Measurements from ENCODE around the gene NUSAP1. TPM values are rescaled to one million over a fixed set of nuclear protein-coding genes. Genes with fewer than 3 reads are reported as not detected.

Gene NUSAP1
- total RNA-seq, 1 experiment from 2014 or later, result 146 TPM

GRCh38 chr15:41283653-41284426 is 48.8 kb upstream of the NUSAP1 start:
- peaks cover 22 to 46% of the 10 kb centered on the region in 2 experiments for H3K36me3 ChIP-seq (ENCODE audit: control insufficient read depth in 1 of 2, insufficient read depth in 2 of 2, low read length in 2 of 2)
- no TSS peak for BruUV-seq (replicated peaks)
- peak; percentile 98 for DNase-seq (ENCODE audit: low read depth, low spot score)
- CTCF ChIA-PET, result no interaction called here
- peak overlapping the region; percentile 71 to 84 for H3K4me3 ChIP-seq (replicated peaks in 1 of 2; ENCODE audit: low read depth in 1 of 2, low read length in 2 of 2)
- H3K27me3 ChIP-seq (ENCODE audit: insufficient read depth, low read length), result no peaks in the 10 kb centered on the region
- RAD21 ChIA-PET (ENCODE audit: low non-redundant PET in 1 of 2, low total read pairs in 2 of 2, uncharacterized antibody in 2 of 2, unreplicated experiment in 2 of 2), result interaction anchor here in 1 of 2 experiments (0.6 kb wide), 1 partner anchor 37 kb away, joined by 4 read pairs; no protein-coding TSS in a partner anchor
- peak overlapping the region; percentile 96 for H3K9ac ChIP-seq (ENCODE audit: low read length)
- ATAC-seq, result peak; percentile 99
- POLR2A ChIA-PET, result interaction anchor here (0.6 to 1.0 kb wide), 2 partner anchors 13 to 16 kb away, joined by 3 to 5 read pairs; no protein-coding TSS in a partner anchor
- H2AFZ ChIP-seq (ENCODE audit: low read depth, low read length, poor library complexity, severe bottlenecking), result peak overlapping the region; percentile 96
- H3K4me1 ChIP-seq (ENCODE audit: control insufficient read depth in 1 of 2, insufficient read depth in 2 of 2, low read length in 2 of 2), result peaks cover 9 to 32% of the 10 kb centered on the region in 2 experiments; a peak in 3 of 4 replicates
- peaks cover 49% of the 10 kb centered on the region for H3K79me2 ChIP-seq (ENCODE audit: insufficient read depth, low read length)
- peak overlapping the region; percentile 78 for H3K4me2 ChIP-seq (ENCODE audit: low read length)
- intact Hi-C loops (cut with micrococcal nuclease), result loop anchor here (5.0 kb wide), 1 partner anchor 167 kb away; the partner anchor contains the start of gene INO80
- 0 out of 2 replicates have a peak, but pooled peaks cover 4% of the 10 kb centered on the region for H4K20me1 ChIP-seq (ENCODE audit: insufficient read depth)
- H3K27ac ChIP-seq (ENCODE audit: low read depth, low read length), result peak overlapping the region; percentile 82
- no peaks in the 10 kb centered on the region for H3K9me2 ChIP-seq (ENCODE audit: insufficient read depth)
- H3K9me3 ChIP-seq (ENCODE audit: control insufficient read depth in 1 of 2, insufficient read depth in 1 of 2, low read depth in 1 of 2, low read length in 2 of 2), result no peaks in the 10 kb centered on the region
- TF ChIP-seq SRF (IDR thresholded peaks at IDR 0.05; ENCODE audit: low read depth) (no peak), POLR2A (IDR thresholded peaks at IDR 0.05; ENCODE audit: borderline replicate concordance, extremely low read depth, insufficient read depth, insufficient read length) (peak; percentile 65), FOSL1 (IDR thresholded peaks at IDR 0.05; ENCODE audit: low read depth) (no peak), YY1 (IDR thresholded peaks at IDR 0.05; ENCODE audit: extremely low read depth, insufficient replicate concordance, low read depth, low read length) (peak; percentile 92), POLR2AphosphoS5 (IDR thresholded peaks at IDR 0.05; ENCODE audit: low read depth, low read length) (peak; percentile 95), CEBPB (IDR thresholded peaks at IDR 0.05; ENCODE audit: low read depth) (no peak), MAX (IDR thresholded peaks at IDR 0.05) (peak; percentile 79), ZFX (IDR thresholded peaks at IDR 0.05) (peak; percentile 86), ZNF274 (IDR thresholded peaks at IDR 0.05; ENCODE audit: low read depth, low read length) (no peak), CTCF (IDR thresholded peaks at IDR 0.05 in 2 of 3, conservative IDR thresholded peaks at IDR 0.05 in 1 of 3; ENCODE audit: borderline replicate concordance in 1 of 3, insufficient read depth in 1 of 3, low read depth in 2 of 3, low read length in 2 of 3) (no peak), CBX3 (IDR thresholded peaks at IDR 0.05; ENCODE audit: low read depth) (no peak), EGR1 (IDR thresholded peaks at IDR 0.05; ENCODE audit: low read depth) (peak; percentile 67), TCF7L2 (IDR thresholded peaks at IDR 0.05; ENCODE audit: borderline replicate concordance, extremely low read depth, insufficient read depth, insufficient read length) (no peak), RAD21 (IDR thresholded peaks at IDR 0.05; ENCODE audit: low read depth) (no peak), JUND (IDR thresholded peaks at IDR 0.05) (no peak), ELF1 (IDR thresholded peaks at IDR 0.05; ENCODE audit: borderline replicate concordance, low read depth) (no peak), SP1 (IDR thresholded peaks at IDR 0.05; ENCODE audit: low read depth) (peak; percentile 99), SIN3A (IDR thresholded peaks at IDR 0.05; ENCODE audit: low read depth) (peak; percentile 76; the same call in 1 of the 2 replicates)
- TF ChIP-seq, protein P1, sequence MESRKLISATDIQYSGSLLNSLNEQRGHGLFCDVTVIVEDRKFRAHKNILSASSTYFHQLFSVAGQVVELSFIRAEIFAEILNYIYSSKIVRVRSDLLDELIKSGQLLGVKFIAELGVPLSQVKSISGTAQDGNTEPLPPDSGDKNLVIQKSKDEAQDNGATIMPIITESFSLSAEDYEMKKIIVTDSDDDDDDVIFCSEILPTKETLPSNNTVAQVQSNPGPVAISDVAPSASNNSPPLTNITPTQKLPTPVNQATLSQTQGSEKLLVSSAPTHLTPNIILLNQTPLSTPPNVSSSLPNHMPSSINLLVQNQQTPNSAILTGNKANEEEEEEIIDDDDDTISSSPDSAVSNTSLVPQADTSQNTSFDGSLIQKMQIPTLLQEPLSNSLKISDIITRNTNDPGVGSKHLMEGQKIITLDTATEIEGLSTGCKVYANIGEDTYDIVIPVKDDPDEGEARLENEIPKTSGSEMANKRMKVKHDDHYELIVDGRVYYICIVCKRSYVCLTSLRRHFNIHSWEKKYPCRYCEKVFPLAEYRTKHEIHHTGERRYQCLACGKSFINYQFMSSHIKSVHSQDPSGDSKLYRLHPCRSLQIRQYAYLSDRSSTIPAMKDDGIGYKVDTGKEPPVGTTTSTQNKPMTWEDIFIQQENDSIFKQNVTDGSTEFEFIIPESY (IDR thresholded peaks at IDR 0.05; ENCODE audit: extremely low read depth, insufficient replicate concordance, low read length), result no peak

Measured in HCT116 (cell line).